B cell (primary cell): ENCODE measurements around the gene CAMK2G. TPM values are rescaled to one million over a fixed set of nuclear protein-coding genes. Genes with fewer than 3 reads are reported as not detected.

ENCODE experiments used
- ATAC-seq: fragments of 200-7000 bp; cut with Tn5 transposase; one replicate; pipeline ENCODE4 v1.10.0; 2021; ENCODE audit warnings: low read depth, mild to moderate bottlenecking, moderate number of reproducible peaks, moderate library complexity
- CTCF ChIA-PET: fragments of 350-600 bp; sonication (Branson Sonifier 250); formaldehyde crosslinking; loops from one replicate; lab custom pipeline; 2021; ENCODE audit warnings: antibody characterized with exemption, inconsistent platforms; lab: Charles Lee
- POLR2A ChIA-PET: fragments of 350-600 bp; sonication (Branson Sonifier 250); formaldehyde crosslinking; loops from one replicate; lab custom pipeline; 2021; ENCODE audit warnings: antibody characterized with exemption; lab: Charles Lee
- DNase-seq: peaks from one replicate; pipeline ENCODE4 v3.0.0; 2013
- H2AFZ ChIP-seq: 2 replicates; pipeline ENCODE4 v1.6.1; 2012; ENCODE audit warnings: mild to moderate bottlenecking, low read depth, low read length; ENCODE audit not compliant: insufficient read depth, poor library complexity, severe bottlenecking
- H3K27ac ChIP-seq, 2 donors: 1 replicate in 1 of 2; 2 replicates in 1 of 2; pipeline ENCODE4 v1.5.1; 2012 to 2013; ENCODE audit warnings: low read length in 2 of 2, mild to moderate bottlenecking in 2 of 2, moderate library complexity in 1 of 2
- H3K27me3 ChIP-seq, 4 experiments: fragments of 200-600 bp in 1 of 4; sonication (generic) in 1 of 4; replicated peaks in 1 of 4; 1 replicate in 2 of 4; 2 replicates in 2 of 4; pipeline versions ENCODE4 v1.6.1 to v1.7.0; 2013 to 2016; ENCODE audit warnings: low read length in 3 of 4, mild to moderate bottlenecking in 2 of 4, mixed read lengths in 1 of 4, moderate library complexity in 1 of 4; ENCODE audit not compliant: insufficient read depth in 4 of 4, control insufficient read depth in 3 of 4; ENCODE audit errors: control extremely low read depth in 1 of 4
- H3K36me3 ChIP-seq, 2 experiments: replicated peaks in 1 of 2; 1 replicate in 1 of 2; 2 replicates in 1 of 2; pipeline versions ENCODE4 v1.6.1 to v1.7.1; 2013; ENCODE audit warnings: low read length in 1 of 2; ENCODE audit not compliant: insufficient read depth in 2 of 2, control insufficient read depth in 1 of 2; ENCODE audit errors: control extremely low read depth in 1 of 2, extremely low read depth in 1 of 2
- H3K4me1 ChIP-seq, 2 donors: fragments of 200-600 bp in 1 of 2; sonication (generic) in 1 of 2; 1 replicate in 1 of 2; 2 replicates in 1 of 2; pipeline versions ENCODE4 v1.5.1 to v1.6.1; 2013 to 2017; ENCODE audit warnings: low read length in 2 of 2; ENCODE audit not compliant: control insufficient read depth in 2 of 2, insufficient read depth in 2 of 2
- H3K4me2 ChIP-seq: replicated peaks from 2 replicates; pipeline ENCODE3; 2012; ENCODE audit warnings: mild to moderate bottlenecking, low read depth, low read length; ENCODE audit not compliant: poor library complexity, severe bottlenecking
- H3K4me3 ChIP-seq, 5 experiments: fragments of 200-600 bp in 1 of 5; sonication (generic) in 1 of 5; 1 replicate in 3 of 5; 2 replicates in 2 of 5; pipeline versions ENCODE4 v1.5.1 to v1.7.0; 2011 to 2016; ENCODE audit warnings: low read length in 4 of 5, mild to moderate bottlenecking in 4 of 5, low read depth in 2 of 5, control low read depth in 1 of 5, moderate library complexity in 1 of 5; ENCODE audit not compliant: insufficient read depth in 1 of 5; ENCODE audit errors: control extremely low read depth in 1 of 5, extremely low read depth in 1 of 5
- H3K79me2 ChIP-seq: fragments of 200-600 bp; sonication (generic); one replicate; pipeline ENCODE4 v1.6.0; 2016; ENCODE audit warnings: low read length; ENCODE audit not compliant: control insufficient read depth, insufficient read depth
- H3K9ac ChIP-seq: fragments of 200-600 bp; sonication (generic); 2 replicates; pipeline ENCODE4 v1.6.1; 2017; ENCODE audit warnings: mild to moderate bottlenecking, low read length, moderate library complexity
- H3K9me3 ChIP-seq, 3 donors: one replicate each; pipeline versions ENCODE4 v1.6.1 to v1.7.1; 2013; ENCODE audit warnings: low read length in 2 of 3; ENCODE audit not compliant: control insufficient read depth in 2 of 3, insufficient read depth in 1 of 3; ENCODE audit errors: control extremely low read depth in 1 of 3
- H4K20me1 ChIP-seq: 2 replicates; pipeline ENCODE4 v1.6.0; 2012; ENCODE audit warnings: mild to moderate bottlenecking, low read length; ENCODE audit not compliant: insufficient read depth, control insufficient read depth, poor library complexity, severe bottlenecking
- H3K27ac Mint-ChIP-seq: one replicate; pipeline ENCODE4 v1.8.0; 2021; ENCODE audit warnings: mixed read lengths
- H3K27me3 Mint-ChIP-seq: one replicate; pipeline ENCODE4 v1.8.0; 2021; ENCODE audit warnings: mixed read lengths
- H3K4me1 Mint-ChIP-seq: one replicate; pipeline ENCODE4 v1.8.0; 2021; ENCODE audit warnings: mixed read lengths
- H3K4me3 Mint-ChIP-seq: one replicate; pipeline ENCODE4 v1.8.0; 2021; ENCODE audit warnings: mixed read lengths
- H3K9me3 Mint-ChIP-seq: one replicate; pipeline ENCODE4 v1.8.0; 2022; ENCODE audit warnings: mixed read lengths; ENCODE audit not compliant: insufficient read depth
- CTCF ChIP-seq: fragments of 200-600 bp; IDR thresholded peaks from one replicate; pipeline ENCODE4 v1.8.0; 2022; ENCODE audit warnings: antibody characterized with exemption, mild to moderate bottlenecking
- EZH2 ChIP-seq: IDR thresholded peaks from 2 replicates; pipeline ENCODE4 v1.6.1; 2012; ENCODE audit warnings: borderline replicate concordance, low read depth, mild to moderate bottlenecking, moderate library complexity, low read length; ENCODE audit not compliant: insufficient read depth, poor library complexity, severe bottlenecking
- WGBS: methylation state at CpG from one replicate; pipeline ENCODE4 v1.1.5; 2013; ENCODE audit warnings: missing lambda C conversion rate; ENCODE audit not compliant: insufficient coverage; 5-methylcytosine and 5-hydroxymethylcytosine counted together
- intact Hi-C: fragments of 100-400 bp; cut with micrococcal nuclease; formaldehyde crosslinking; loops from one replicate; pipeline ENCODE4 v1.10.0; 2022
- polyA plus RNA-seq: library from polyadenylated mRNA; depleted of rRNA; stranded (reverse); fragments of >200 nt; gene quantifications from 2 replicates; pipeline ENCODE4 v1.2.3, GENCODE V29; 2012
- total RNA-seq, 2 donors: library from RNA; stranded (reverse); fragments of 120-200 nt in 1 of 2; gene quantifications; 1 replicate in 1 of 2; 2 replicates in 1 of 2; pipeline versions ENCODE4 v1.2.3 to v1.2.4, GENCODE V29; 2013 to 2022

CAMK2G gene
- total and polyA plus RNA-seq, 2 donors (not counting 1 experiment from before 2014, with no cell fraction given) = 42.7 to 48.7 TPM

- TF ChIP-seq EZH2 (no peak), CTCF (no peak)
- Histone ChIP-seq H2AFZ (no peak overlapping the region), H4K20me1 (peaks cover 10% of the 10 kb centered on the region), H3K79me2 (peaks cover 27% of the 10 kb centered on the region), H3K27me3 (no peaks in the 10 kb centered on the region), H3K4me1 (peaks cover 4 to 18% of the 10 kb centered on the region in 2 donors), H3K9me3 (no peaks in the 10 kb centered on the region), H3K4me3 (no peak overlapping the region), H3K9ac (no peak overlapping the region), H3K27ac (no peak overlapping the region), H3K36me3 (peaks cover 0 to 34% of the 10 kb centered on the region in 2 experiments), H3K4me2 (no peak overlapping the region)
- H3K4me1 Mint-ChIP-seq = peaks cover 22% of the 10 kb centered on the region
- ChIA-PET POLR2A (interaction anchor here (0.6 kb wide), 1 partner anchor 401 kb away, joined by 4 read pairs; no protein-coding TSS in a partner anchor), CTCF (interaction anchor here (1.3 kb wide), 1 partner anchor 67 kb away, joined by 9 read pairs; no protein-coding TSS in a partner anchor)
- no peak for ATAC-seq
- DNase-seq = no peak
- intact Hi-C loops = loop anchor here (1.0 to 5.0 kb wide), 3 partner anchors 35 to 67 kb away; partner anchors contain the start of gene CAMK2G
- H3K27ac Mint-ChIP-seq = peak overlapping the region; percentile 82
- 96% methylated on average over 3 of the region's 4 CpGs for WGBS
- no peaks in the 10 kb centered on the region for H3K9me3 Mint-ChIP-seq
- peak overlapping the region; percentile 57 for H3K4me3 Mint-ChIP-seq
- H3K27me3 Mint-ChIP-seq = no peaks in the 10 kb centered on the region
Measured at GRCh38 chr10:73812657-73813056, 61.7 kb downstream of the CAMK2G start.
